GM19193 (cell line): ENCODE results near the gene CCN6.

Experiments
- POLR2A ChIP-seq: IDR thresholded peaks from 4 replicates; pipeline ENCODE4 v1.6.1; 2011; ENCODE audit not compliant: insufficient read depth, insufficient read length; ENCODE audit errors: extremely low read depth

The CCN6 gene

GRCh38 chr6:112038756-112039430 is 15.0 kb upstream of the CCN6 start:
- no peak for TF ChIP-seq POLR2A

GRCh38 chr6:112039431-112039770 is 14.5 kb upstream of the CCN6 start:
- no peak for TF ChIP-seq POLR2A

- no peak for TF ChIP-seq POLR2A
These were observed 12.9 kb upstream of the CCN6 start for GRCh38 chr6:112040956-112041355.

- no peak for TF ChIP-seq POLR2A
These were observed 12.4 kb upstream of the CCN6 start for GRCh38 chr6:112041535-112041934.

GRCh38 chr6:112043032-112044007 is 10.6 kb upstream of the CCN6 start:
- no peak for TF ChIP-seq POLR2A

- TF ChIP-seq POLR2A = no peak
These were observed 9.7 kb upstream of the CCN6 start for GRCh38 chr6:112044196-112044595.

GRCh38 chr6:112044856-112045255 is 9.0 kb upstream of the CCN6 start:
- TF ChIP-seq POLR2A = no peak

- no peak for TF ChIP-seq POLR2A
These were observed 4.7 kb upstream of the CCN6 start for GRCh38 chr6:112049026-112049799.

- TF ChIP-seq POLR2A = no peak
These were observed 3.9 kb upstream of the CCN6 start for GRCh38 chr6:112049996-112050395.

GRCh38 chr6:112050429-112050828 is 3.5 kb upstream of the CCN6 start:
- no peak for TF ChIP-seq POLR2A

GRCh38 chr6:112054555-112055190 is 769 bp downstream of the CCN6 start:
- no peak for TF ChIP-seq POLR2A

- TF ChIP-seq POLR2A = no peak
These were observed 4.5 kb downstream of the CCN6 start for GRCh38 chr6:112058243-112059032.

- no peak for TF ChIP-seq POLR2A
These were observed 7.7 kb downstream of the CCN6 start for GRCh38 chr6:112061605-112062004.

- no peak for TF ChIP-seq POLR2A
These were observed 9.1 kb downstream of the CCN6 start for GRCh38 chr6:112062966-112063365.
